Activated CD8-positive, alpha-beta memory T cell treated with anti-CD3 and anti-CD28 coated beads, Interleukin-2, amount 10 ng/mL, durations not matched to agents 7 days and 5 days (primary cell): ENCODE measurements around the gene LRIG1. TPM values are rescaled to one million over a fixed set of nuclear protein-coding genes. Genes with fewer than 3 reads are reported as not detected.

Experiments
- ATAC-seq: fragments of 150-1000 bp; cut with Tn5 transposase; one replicate; pipeline ENCODE4 v1.10.0; 2021; ENCODE audit warnings: moderate library complexity
- CTCF ChIA-PET: fragments of 350-600 bp; sonication (Branson Sonifier 250); formaldehyde crosslinking; loops from one replicate; lab custom pipeline; 2021; ENCODE audit warnings: antibody characterized with exemption; lab: Charles Lee
- DNase-seq: peaks from one replicate; pipeline ENCODE4 v3.0.0-alpha.2; 2020
- H3K27ac Mint-ChIP-seq: one replicate; pipeline ENCODE4 v1.8.0; 2021; ENCODE audit warnings: mild to moderate bottlenecking, mixed read lengths
- H3K27me3 Mint-ChIP-seq: one replicate; pipeline ENCODE4 v1.8.0; 2021; ENCODE audit warnings: mixed read lengths
- H3K36me3 Mint-ChIP-seq: one replicate; pipeline ENCODE4 v1.8.0; 2021; ENCODE audit warnings: mild to moderate bottlenecking, mixed read lengths
- H3K4me1 Mint-ChIP-seq: one replicate; pipeline ENCODE4 v1.8.0; 2021; ENCODE audit warnings: mixed read lengths
- H3K4me3 Mint-ChIP-seq: one replicate; pipeline ENCODE4 v1.8.0; 2021; ENCODE audit warnings: mild to moderate bottlenecking, moderate library complexity, mixed read lengths
- H3K9me3 Mint-ChIP-seq: one replicate; pipeline ENCODE4 v1.8.0; 2022; ENCODE audit warnings: low read depth, mixed read lengths
- total RNA-seq, 2 experiments: library from RNA; stranded (reverse); gene quantifications; one replicate each; pipeline ENCODE4 v1.2.3, GENCODE V29; 2021

Gene LRIG1
- total RNA-seq, 2 experiments from 2014 or later: 21.0 to 31.6 TPM

DNA sequence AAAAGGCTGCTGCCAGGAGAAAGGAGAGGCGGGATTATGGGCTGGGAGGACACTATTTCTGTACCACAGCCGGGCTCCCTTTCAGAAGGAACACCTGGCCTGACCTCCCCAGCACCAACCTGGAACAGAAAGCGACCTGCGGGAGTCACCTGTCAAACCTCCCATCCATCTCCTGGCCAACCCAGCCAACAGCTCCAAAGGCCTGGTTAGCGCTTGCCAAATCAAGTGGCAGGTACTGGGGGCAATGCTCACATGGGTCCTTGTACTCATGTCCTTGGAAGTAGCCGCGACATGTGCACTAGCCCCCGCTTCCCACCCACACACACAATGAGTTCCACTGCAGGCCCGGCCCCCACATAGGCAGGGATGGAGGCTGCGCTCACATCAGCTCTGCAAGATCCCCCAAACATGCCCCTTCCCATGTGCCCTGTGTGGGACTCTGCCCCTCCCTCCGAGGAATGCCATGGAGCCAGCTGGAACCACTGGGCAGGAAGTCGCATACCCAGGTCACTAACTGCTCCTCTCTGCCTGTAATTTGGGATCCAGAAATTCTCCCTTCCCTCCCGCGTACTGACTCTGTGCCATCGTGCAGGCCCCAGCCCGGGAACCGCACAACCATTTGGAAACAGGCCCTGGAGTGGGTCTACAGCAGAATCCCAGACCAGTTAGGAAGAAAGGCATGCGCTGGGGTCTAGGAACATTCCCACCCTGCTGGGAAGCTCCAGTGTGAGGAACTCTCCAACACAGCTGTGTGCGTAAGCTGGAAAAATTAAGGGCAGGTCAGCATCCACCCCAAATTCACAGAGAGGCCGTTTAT, 98.9 kb downstream of the LRIG1 start:
- Mint-ChIP-seq H3K9me3 (no peaks in the 10 kb centered on the region), H3K27ac (no peak overlapping the region), H3K4me3 (no peak overlapping the region), H3K27me3 (no peaks in the 10 kb centered on the region), H3K36me3 (peaks cover 2% of the 10 kb centered on the region), H3K4me1 (no peaks in the 10 kb centered on the region)
- no peak for DNase-seq
- CTCF ChIA-PET: interaction anchor here (1.0 kb wide), 1 partner anchor 415 kb away, joined by 3 read pairs; no protein-coding TSS in a partner anchor
- ATAC-seq: no peak

DNA sequence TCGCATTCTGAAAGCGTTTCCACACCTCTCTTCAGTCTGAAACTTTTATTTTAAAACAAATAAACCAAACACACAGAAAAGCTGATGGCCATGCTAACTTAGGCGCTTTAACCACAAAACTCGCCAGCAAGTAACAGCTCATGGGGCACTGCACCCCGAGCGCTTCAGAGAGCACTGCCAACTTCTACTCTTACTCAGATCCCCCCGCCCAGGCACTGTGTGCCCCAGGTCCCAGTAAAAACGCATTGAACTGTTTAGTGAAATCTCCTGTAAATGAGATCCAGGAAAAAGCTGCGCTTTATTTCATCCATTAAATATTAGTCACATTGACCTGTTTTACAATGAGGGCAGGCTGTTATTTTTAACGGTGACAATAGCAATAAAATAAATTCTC, 99.7 kb downstream of the LRIG1 start:
- no peaks in the 10 kb centered on the region for H3K9me3 Mint-ChIP-seq
- no peak for ATAC-seq
- peaks cover 6% of the 10 kb centered on the region for H3K36me3 Mint-ChIP-seq
- CTCF ChIA-PET: interaction anchor here (1.0 kb wide), 1 partner anchor 415 kb away, joined by 3 read pairs; no protein-coding TSS in a partner anchor
- no peaks in the 10 kb centered on the region for H3K27me3 Mint-ChIP-seq
- H3K4me3 Mint-ChIP-seq: no peak overlapping the region
- DNase-seq: no peak
- H3K4me1 Mint-ChIP-seq: no peaks in the 10 kb centered on the region
- H3K27ac Mint-ChIP-seq: no peak overlapping the region

DNA sequence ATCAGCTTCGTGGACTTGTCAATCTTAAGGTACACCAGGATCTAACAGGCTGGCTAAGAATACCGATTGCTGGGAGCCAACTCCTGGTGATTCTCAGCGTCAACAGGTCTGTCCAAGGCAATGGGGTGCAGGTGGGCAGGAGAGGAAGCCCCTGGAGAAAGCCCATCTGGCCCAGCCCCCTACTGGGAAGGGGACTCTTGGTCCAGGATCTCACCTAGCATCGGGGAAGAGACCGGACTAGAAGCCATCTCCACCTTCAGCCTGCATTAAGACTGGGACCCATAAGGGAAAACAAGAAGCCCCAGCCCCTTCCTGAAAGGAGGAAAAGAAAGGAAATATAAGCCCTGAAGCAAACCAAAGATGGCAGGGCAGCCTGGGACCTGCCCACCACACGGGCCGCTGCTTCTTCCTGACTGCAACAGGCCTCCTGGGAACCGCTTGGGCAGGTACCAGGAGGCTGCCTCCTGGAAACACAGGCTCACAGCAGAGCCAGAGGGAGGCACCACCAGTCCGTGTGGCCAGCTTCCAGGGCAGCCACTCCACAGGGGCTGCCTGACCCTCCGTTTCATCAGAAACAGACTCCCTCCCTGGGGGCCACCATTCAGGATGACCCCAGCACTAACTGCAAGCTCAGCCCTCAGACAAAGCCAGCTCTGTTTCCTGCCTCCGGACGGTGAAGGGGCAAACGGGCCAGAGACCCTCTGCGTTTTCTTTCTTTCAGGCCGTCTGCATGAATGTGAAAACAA, 100.2 kb downstream of the LRIG1 start:
- Mint-ChIP-seq H3K27me3 (no peaks in the 10 kb centered on the region), H3K4me1 (no peaks in the 10 kb centered on the region), H3K9me3 (no peaks in the 10 kb centered on the region), H3K36me3 (peaks cover 9% of the 10 kb centered on the region), H3K4me3 (no peak overlapping the region), H3K27ac (no peak overlapping the region)
- ATAC-seq (no peak), DNase-seq (no peak)
- CTCF ChIA-PET: interaction anchor here (1.0 kb wide), 1 partner anchor 416 kb away, joined by 3 read pairs; no protein-coding TSS in a partner anchor

DNA sequence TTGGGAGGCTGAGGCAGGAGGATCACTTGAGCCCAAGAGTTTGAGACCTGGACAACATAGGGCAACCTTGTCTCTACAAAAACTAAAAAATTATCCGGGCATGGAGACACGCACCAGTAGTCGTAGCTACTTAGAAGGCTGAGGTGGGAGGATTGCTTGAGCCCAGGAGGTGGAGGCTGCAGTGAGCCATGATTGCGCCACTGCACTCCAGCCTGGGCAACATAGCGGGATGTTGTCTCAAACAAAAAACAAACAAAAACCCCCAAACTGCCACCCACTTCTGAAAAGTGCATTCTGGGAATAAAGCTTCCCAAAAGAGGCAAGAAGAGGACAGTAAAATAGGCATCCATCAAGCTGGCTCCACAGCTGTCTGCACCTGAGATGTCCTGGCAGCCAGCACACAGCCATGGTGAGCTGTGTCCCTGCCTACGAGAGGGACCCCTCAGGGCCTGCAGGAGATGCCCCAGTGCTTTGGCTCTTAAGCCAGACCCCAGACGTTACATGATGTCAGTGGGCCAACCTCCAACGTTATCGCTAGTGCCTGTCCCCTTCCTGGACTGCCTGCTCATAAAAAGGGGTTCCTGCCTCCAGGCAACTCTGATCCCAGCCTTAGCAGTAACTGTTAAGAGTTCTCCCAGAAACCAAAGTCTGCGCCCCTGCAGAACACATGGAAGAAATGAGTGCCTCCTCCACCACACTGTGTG, 101.1 kb downstream of the LRIG1 start:
- H3K36me3 Mint-ChIP-seq: peaks cover 9% of the 10 kb centered on the region
- H3K4me1 Mint-ChIP-seq: no peaks in the 10 kb centered on the region
- DNase-seq (no peak), ATAC-seq (no peak)
- H3K27me3 Mint-ChIP-seq: no peaks in the 10 kb centered on the region
- no peak overlapping the region for H3K27ac Mint-ChIP-seq
- H3K9me3 Mint-ChIP-seq: no peaks in the 10 kb centered on the region
- CTCF ChIA-PET: no interaction called here
- H3K4me3 Mint-ChIP-seq: no peak overlapping the region

DNA sequence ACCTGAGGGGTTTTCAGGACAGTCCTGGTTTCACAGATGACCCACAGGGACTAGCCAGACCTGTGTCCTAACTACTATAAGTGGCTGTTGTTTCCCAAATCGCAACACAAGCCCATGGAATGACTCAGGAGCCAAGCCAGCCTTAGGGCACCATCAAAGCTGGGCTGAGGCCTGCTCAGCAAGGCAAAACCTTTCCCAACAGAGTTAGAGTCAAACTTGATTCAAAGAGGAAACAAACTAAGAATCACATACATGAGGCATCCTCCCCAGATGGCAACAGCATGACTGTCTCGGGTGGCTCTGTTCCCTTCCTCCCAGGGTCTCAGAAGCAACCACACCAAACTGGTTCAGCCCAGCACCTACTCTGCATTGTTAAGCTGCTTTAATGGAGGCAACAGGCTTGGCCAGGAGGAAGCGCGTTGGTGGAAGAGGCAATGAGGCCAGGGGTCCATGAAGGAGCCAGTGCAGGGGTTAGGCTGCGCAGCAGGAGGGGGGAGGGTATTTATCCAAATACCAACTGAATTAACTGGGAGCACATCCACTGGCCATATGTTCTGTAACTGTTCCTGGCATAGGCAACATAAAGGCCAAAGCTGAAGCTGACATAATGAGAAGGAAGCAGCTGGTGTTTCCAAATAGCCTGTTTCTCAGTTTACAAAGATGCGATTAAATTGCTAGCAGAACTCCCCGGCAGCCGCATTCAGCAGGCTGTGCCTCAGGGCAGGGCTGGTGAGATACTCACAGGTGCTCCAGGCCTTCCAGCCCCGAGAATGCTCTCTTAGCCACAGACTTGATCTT, 102.4 kb downstream of the LRIG1 start:
- peak overlapping the region; percentile 34 for H3K27ac Mint-ChIP-seq
- CTCF ChIA-PET: interaction anchor here (1.0 kb wide), 1 partner anchor 144 kb away, joined by 3 read pairs; no protein-coding TSS in a partner anchor
- peaks cover 12% of the 10 kb centered on the region for H3K36me3 Mint-ChIP-seq
- no peak for DNase-seq
- H3K9me3 Mint-ChIP-seq: no peaks in the 10 kb centered on the region
- no peaks in the 10 kb centered on the region for H3K27me3 Mint-ChIP-seq
- H3K4me3 Mint-ChIP-seq: no peak overlapping the region
- H3K4me1 Mint-ChIP-seq: peaks cover 12% of the 10 kb centered on the region
- ATAC-seq: no peak

DNA sequence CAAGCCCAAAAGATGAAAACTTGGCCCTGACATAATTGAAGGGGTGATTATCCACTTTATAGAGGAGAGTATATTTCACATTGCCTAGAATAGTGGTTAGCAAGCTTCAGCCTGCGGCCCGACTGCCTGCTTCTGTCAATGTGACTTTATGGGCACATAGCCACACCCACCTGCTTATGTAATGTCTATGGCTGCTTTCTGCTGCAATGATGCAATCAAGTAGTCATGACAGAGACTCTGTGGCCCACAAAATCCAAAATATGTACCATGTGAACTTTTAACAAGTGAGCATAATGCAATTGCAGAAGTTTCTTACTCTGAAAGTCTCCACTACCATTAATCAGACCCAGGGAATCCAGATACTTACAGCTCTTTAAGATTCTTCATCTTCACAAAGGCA, 103.1 kb downstream of the LRIG1 start:
- no peak overlapping the region for H3K27ac Mint-ChIP-seq
- DNase-seq: no peak
- CTCF ChIA-PET: interaction anchor here (1.0 kb wide), 2 partner anchors 10 to 144 kb away, joined by 3 read pairs; no protein-coding TSS in a partner anchor
- H3K4me3 Mint-ChIP-seq: no peak overlapping the region
- no peaks in the 10 kb centered on the region for H3K27me3 Mint-ChIP-seq
- no peak for ATAC-seq
- peaks cover 17% of the 10 kb centered on the region for H3K4me1 Mint-ChIP-seq
- peaks cover 17% of the 10 kb centered on the region for H3K36me3 Mint-ChIP-seq
- H3K9me3 Mint-ChIP-seq: no peaks in the 10 kb centered on the region

DNA sequence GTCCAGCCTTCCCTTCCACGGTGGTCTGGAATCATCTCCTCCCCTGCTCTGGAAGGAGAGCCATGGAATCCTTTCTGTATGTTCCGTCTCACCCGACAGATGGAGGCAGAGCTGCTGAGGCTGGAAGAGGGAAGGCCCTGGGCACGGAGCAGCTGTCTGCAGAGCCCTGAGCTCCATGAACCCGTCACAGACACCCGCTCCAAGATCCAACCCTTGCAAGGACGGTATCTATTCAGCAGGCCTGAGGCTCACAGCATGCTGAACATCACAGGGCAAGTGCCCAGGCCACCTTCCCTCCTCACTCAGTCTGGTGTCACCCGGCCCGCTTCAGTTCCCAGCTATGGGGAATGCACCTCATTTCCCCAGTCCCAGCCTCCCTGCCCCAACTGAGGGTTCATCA, 103.9 kb downstream of the LRIG1 start:
- CTCF ChIA-PET: interaction anchor here (1.0 to 1.1 kb wide), 2 partner anchors 11 to 120 kb away, joined by 3 read pairs; no protein-coding TSS in a partner anchor
- H3K4me3 Mint-ChIP-seq: no peak overlapping the region
- H3K9me3 Mint-ChIP-seq: no peaks in the 10 kb centered on the region
- H3K36me3 Mint-ChIP-seq: peaks cover 24% of the 10 kb centered on the region
- no peak for ATAC-seq
- no peaks in the 10 kb centered on the region for H3K27me3 Mint-ChIP-seq
- no peak overlapping the region for H3K27ac Mint-ChIP-seq
- peaks cover 21% of the 10 kb centered on the region for H3K4me1 Mint-ChIP-seq
- no peak for DNase-seq

DNA sequence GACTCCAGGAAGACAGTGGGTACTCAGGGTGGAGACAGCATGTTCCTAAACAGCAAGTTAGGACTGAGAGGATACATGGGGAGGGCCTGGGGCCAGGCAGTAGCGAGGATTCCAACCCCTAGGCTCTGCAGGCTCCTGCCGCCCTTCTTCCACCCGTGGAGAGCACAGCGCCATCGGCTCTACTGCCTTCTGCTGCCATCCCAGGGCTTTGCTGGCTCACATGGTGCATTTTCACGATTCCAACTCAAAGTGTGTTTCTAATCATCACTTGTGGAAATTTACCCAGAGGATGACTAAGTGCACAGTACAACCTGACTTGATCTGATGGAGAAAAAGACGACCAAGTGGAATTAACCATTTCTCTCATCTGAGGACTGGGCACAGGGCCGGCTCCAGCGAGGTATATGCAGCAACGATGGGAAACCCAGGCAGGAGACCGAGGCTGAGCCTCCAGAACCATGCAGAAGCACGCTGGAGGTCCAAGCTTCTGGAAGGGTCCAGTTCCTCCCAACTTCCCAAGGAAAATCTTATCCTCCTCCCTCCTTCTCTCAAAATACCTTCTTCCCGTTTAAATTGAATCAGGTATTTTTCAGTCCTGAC, 104.6 kb downstream of the LRIG1 start:
- Mint-ChIP-seq H3K4me1 (peaks cover 21% of the 10 kb centered on the region), H3K9me3 (no peaks in the 10 kb centered on the region), H3K4me3 (no peak overlapping the region), H3K27me3 (no peaks in the 10 kb centered on the region), H3K36me3 (peaks cover 27% of the 10 kb centered on the region), H3K27ac (no peak overlapping the region)
- DNase-seq: no peak
- CTCF ChIA-PET: interaction anchor here (1.1 kb wide), 1 partner anchor 119 kb away, joined by 3 read pairs; no protein-coding TSS in a partner anchor
- ATAC-seq: no peak

DNA sequence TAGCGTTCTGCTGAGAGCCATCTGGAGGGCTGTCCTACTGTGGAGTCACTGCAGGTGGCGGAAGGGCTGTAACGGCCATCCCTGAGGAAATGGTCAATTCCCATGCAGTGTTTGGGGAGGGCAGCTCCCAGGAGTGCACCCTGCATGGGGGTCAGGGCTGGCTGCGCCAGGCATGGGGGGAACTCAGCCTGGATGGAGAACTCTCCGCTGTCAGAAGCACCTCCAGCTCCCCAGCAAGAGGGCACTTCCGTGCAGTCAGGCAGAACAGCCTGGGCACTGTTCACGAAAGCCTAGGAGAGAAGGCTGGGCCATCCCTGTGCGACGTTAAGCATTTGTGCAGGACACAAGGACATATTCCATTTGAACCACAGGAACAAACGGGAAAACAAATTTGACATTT, 105.2 kb downstream of the LRIG1 start:
- H3K9me3 Mint-ChIP-seq: no peaks in the 10 kb centered on the region
- H3K27me3 Mint-ChIP-seq: no peaks in the 10 kb centered on the region
- peaks cover 21% of the 10 kb centered on the region for H3K4me1 Mint-ChIP-seq
- H3K36me3 Mint-ChIP-seq: peaks cover 30% of the 10 kb centered on the region
- DNase-seq (no peak), ATAC-seq (no peak)
- CTCF ChIA-PET: no interaction called here
- H3K4me3 Mint-ChIP-seq: no peak overlapping the region
- H3K27ac Mint-ChIP-seq: no peak overlapping the region

DNA sequence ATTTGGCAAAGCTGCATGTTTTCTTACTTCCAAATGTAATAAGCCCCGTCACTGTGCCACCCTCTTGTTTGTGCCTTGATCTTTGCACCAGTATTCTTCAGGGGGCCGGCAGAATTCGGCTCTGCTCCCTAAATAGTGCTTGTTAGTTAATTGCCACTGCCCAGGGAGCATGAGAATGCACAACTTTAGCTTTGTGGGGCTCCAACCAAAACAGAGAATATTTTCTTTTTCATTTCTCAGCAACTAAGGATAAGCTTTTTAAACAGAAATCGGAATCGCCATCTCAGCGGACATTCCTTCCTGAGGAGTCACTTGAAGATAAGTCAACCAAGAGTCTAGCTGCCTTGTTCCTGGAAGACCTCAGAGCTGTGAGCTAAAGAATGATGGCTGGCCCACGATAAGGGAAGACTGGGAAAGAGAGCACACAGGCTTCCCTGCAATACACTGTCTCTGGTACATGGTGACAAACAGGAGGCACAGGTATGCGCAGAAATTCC, 106.0 kb downstream of the LRIG1 start:
- no peak overlapping the region for H3K4me3 Mint-ChIP-seq
- ATAC-seq (no peak), DNase-seq (no peak)
- no peaks in the 10 kb centered on the region for H3K27me3 Mint-ChIP-seq
- peak overlapping the region; percentile 54 for H3K27ac Mint-ChIP-seq
- CTCF ChIA-PET: interaction anchor here (1.1 to 2.3 kb wide), 5 partner anchors 12 to 427 kb away, joined by 3 to 10 read pairs (median 10); no protein-coding TSS in a partner anchor
- peaks cover 30% of the 10 kb centered on the region for H3K36me3 Mint-ChIP-seq
- peaks cover 21% of the 10 kb centered on the region for H3K4me1 Mint-ChIP-seq
- H3K9me3 Mint-ChIP-seq: no peaks in the 10 kb centered on the region

DNA sequence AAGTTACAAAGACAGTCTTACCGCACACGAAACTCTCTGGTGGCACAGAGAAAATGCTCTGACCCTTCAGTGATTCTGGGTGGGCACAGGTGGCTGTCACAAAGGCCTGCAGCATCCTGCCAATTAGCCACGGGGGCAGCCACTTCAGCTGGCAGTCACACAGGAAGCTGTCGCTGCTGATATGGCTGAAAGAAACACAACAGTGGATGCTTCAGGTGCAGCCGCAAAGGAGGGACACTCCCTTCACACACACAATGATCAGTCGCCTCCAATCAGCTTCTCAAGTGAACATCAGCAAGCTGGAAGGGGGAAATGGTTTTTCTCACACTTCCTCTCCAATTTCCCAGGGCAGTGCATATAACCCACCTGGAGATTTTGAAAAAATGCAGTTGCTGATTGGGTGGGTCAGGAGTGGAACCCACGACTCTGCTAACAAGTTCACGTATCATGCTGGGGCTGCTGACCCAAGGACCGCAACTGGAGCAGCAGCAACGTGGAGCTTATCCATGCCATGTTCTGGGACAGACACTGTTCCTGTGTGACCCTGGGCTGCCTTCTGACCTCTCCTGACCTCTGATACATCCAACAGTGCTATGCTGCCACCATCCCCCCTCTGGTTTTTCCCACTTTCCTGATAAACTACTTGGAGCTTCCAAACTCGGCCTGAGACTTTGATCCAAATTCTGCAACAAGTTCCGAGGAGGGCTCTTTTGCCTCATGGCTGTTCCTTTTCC, 106.6 kb downstream of the LRIG1 start:
- peak overlapping the region; percentile 11 for H3K4me3 Mint-ChIP-seq
- peaks cover 23% of the 10 kb centered on the region for H3K4me1 Mint-ChIP-seq
- DNase-seq (peak; percentile 73), ATAC-seq (peak; percentile 88)
- peak overlapping the region; percentile 90 for H3K27ac Mint-ChIP-seq
- CTCF ChIA-PET: interaction anchor here (1.1 to 2.3 kb wide), 7 partner anchors 13 to 428 kb away, joined by 3 to 10 read pairs (median 4); no protein-coding TSS in a partner anchor
- no peaks in the 10 kb centered on the region for H3K9me3 Mint-ChIP-seq
- peaks cover 32% of the 10 kb centered on the region for H3K36me3 Mint-ChIP-seq
- no peaks in the 10 kb centered on the region for H3K27me3 Mint-ChIP-seq
